ENCODE results near the gene DLD.

DNA sequence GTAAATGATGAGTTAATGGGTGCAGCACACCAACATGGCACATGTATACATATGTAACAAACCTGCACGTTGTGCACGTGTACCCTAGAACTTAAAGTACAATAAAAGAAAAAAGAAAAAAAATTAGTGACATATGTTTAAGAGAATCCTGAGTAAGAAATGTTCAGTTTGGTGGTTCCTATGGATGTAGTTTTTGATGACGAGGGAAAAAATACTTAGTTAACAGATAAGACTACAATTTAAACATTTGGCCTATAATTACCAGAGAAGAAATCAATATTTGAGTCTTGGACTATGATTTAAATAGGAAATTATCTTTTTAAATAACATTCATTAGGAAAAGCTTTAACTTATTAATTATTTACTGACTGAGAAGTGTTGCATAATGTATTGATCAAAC is 48.8 kb upstream of the DLD start:
- TF ChIP-seq, protein P1, sequence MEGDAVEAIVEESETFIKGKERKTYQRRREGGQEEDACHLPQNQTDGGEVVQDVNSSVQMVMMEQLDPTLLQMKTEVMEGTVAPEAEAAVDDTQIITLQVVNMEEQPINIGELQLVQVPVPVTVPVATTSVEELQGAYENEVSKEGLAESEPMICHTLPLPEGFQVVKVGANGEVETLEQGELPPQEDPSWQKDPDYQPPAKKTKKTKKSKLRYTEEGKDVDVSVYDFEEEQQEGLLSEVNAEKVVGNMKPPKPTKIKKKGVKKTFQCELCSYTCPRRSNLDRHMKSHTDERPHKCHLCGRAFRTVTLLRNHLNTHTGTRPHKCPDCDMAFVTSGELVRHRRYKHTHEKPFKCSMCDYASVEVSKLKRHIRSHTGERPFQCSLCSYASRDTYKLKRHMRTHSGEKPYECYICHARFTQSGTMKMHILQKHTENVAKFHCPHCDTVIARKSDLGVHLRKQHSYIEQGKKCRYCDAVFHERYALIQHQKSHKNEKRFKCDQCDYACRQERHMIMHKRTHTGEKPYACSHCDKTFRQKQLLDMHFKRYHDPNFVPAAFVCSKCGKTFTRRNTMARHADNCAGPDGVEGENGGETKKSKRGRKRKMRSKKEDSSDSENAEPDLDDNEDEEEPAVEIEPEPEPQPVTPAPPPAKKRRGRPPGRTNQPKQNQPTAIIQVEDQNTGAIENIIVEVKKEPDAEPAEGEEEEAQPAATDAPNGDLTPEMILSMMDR (conservative IDR thresholded peaks at IDR 0.05) = no peak
- no peak for TF ChIP-seq ZFX (IDR thresholded peaks at IDR 0.05)
